G401 (cell line): Measurements from ENCODE around the gene ARMC6. TPM values are rescaled to one million over a fixed set of nuclear protein-coding genes. Genes with fewer than 3 reads are reported as not detected.
"Not testable (repeated sequence)": the region's sequence is repeated elsewhere in the genome, so short reads cannot be mapped to it uniquely, and the experiment has no call there.

Source experiments
- DNase-seq: peaks from one replicate; pipeline ENCODE4 v3.0.0-alpha.2; 2015; ENCODE audit warnings: low spot score
- in situ Hi-C: cut with HindIII; loops from 2 replicates; pipeline ENCODE4 v1.10.0; 2016; ENCODE audit warnings: low sequenced_read_pairs, mixed read lengths
- total RNA-seq: library from RNA; depleted of rRNA; stranded (reverse); fragments of >200 nt; shearing (Covaris generic); gene quantifications from 2 replicates; pipeline ENCODE4 v1.2.3, GENCODE V29; 2014; rRNA removed

The ARMC6 gene
- total RNA-seq, 1 experiment from 2014 or later: 90.0 TPM

DNA sequence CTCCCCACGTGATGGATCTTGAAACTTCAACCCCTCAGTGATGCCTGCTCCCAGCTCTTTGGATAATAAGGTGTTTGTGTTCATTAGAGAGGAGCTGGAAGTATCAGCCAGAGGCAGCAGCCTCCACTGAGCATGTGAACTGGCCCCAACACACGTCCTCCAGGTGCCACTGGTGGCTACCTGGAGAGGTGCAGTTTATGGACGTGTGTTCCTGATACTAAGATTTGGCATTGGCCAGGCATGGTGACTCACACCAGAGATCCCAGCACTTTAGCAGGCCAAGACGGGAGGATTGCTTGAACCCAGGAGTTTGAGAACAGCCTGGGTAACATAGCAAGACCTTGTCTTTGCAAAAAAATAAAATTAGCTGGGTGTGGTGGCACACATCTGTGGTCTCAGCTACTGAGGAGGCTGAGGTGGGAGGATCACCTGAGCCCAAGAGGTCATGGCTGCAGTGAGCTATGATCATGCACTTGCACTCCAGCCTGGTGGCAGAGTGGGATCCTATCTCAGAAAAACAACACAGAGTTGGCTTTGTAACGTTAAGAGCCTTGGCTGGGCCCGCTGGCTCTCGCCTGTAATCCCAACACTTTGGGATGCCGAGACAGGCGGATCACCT is 64.8 kb downstream of the ARMC6 start:
- in situ Hi-C loops: no loop called here
- DNase-seq: no peak

DNA sequence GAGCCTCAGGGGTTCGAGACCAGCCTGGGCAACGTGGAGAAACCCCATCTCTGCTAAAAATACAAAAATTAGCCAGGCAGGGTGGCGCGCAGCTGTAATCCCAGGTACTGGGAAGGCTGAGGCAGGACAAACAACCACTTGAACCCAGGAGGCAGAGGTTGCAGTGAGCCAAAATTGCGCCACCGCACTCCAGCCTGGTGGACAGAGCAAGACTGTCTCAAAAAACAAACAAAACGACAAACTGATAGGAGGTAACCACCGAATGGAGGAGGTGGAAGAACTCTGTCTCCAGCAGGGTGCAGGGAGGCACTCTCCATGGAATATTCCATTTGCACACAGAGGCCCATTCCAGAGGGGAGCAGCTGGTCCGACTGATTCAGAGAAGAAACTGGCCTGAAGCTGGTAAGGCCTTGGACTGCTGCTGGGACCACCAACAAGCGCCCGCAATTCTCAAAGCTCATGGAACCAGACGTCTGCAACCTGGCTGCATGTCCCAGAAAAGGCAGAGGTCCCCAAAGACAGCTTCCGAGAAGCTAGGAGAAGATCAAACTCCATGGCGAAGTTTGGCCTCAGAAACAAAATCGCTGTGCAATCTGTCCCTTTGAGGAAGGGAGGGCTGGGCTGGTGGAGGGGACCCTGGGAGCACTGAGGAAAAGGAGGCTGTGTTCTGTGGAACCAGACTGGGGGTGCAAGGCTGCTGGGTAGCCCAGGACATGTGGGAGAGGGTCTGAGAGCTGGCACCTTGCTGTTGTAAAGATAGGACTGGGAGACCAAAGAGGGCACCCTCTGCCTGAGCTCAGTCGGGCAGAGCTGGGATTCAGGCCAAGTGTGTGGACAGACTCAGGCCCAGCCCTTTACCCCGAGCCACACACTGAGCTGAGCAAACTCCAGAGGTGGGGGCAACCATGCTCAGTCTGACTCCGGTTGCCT is 65.6 kb downstream of the ARMC6 start:
- DNase-seq: no peak
- in situ Hi-C loops: no loop called here

DNA sequence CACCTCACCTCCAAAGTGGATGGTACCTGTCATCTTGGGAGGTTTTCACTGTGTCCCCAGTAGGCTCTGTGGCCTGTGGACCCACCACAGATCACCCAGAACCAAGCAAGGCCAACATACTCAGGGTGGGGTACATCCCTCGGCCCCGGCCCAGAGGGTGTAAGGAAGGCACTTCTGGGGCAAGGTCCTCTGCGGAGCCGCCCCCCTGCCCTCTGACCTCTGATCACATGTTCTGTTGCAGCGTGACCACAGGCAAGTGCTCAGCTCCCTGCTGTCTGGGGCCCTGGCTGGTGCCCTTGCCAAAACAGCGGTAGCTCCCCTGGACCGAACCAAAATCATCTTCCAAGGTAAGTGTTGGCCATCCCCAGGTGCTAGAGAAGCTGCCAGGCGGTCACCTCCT is 68.1 kb downstream of the ARMC6 start:
- no peak for DNase-seq
- in situ Hi-C loops: no loop called here

DNA sequence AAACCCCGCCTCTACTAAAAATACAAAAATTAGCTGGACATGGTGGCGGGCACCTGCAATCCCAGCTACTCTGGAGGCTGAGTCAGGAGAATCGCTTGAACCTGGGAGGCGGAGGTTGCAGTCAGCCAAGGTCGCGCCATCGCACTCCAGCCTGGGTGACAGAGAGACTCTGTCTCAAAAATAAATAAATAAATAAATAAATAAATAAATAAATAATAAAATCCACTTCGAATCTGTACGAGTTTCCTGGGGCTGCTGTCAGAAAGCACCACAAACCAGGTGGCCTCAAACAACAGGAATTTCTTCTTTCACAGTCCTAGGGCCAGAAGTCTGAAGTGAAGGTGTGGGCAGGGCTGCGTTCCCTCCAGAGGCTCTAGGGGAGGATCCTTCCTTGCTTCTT is 69.2 kb downstream of the ARMC6 start:
- in situ Hi-C loops, DNase-seq: not testable (repeated sequence)

DNA sequence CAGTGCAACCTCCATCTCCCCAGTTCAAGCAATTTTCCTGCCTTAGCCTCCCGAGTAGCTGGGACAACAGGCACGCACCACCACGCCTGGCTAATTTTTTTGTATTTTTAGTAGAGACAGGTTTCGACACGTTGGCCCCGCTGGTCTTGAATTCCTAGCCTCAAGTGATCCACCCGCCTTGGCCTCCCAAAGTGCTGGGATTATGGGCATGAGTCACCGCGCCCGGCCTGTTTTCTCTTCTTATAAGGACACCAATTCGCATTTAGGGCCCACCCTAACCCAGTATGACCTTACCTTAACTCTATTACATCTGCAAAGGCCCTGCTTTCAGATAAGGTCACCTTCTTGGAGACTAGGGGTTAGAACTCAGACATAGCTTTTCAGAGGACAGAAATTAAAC is 69.8 kb downstream of the ARMC6 start:
- DNase-seq: no peak
- in situ Hi-C loops: no loop called here

DNA sequence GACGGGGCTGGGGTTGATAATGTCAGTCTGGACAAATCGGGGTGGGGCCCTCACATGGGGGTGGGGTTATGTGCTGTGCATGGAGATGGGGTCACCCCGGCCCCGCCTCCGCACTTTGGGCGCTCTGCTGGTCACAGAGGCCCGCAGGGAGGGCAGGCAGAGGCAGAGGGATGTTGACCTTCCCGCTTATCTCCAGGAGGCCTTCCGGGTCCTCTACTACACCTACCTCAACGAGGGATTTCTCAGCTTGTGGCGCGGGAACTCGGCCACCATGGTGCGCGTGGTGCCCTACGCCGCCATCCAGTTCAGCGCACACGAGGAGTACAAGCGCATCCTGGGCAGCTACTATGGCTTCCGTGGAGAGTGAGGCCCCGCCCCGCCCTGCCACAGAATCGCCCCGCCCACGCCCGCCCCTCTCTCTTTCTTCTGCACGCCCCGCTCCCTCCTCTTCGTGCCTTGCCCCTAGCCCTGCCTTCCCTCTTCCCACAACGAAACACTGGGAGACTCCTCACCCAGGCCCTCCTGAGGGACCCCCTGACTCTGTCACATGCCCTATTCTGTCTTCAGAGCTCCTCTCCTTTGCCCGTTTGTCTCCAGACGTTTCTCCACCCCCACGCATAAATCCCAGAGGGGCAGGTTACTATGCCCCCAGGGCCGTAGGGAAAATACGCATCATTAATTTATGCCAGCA is 72.1 kb downstream of the ARMC6 start:
- in situ Hi-C loops: no loop called here
- DNase-seq: no peak

DNA sequence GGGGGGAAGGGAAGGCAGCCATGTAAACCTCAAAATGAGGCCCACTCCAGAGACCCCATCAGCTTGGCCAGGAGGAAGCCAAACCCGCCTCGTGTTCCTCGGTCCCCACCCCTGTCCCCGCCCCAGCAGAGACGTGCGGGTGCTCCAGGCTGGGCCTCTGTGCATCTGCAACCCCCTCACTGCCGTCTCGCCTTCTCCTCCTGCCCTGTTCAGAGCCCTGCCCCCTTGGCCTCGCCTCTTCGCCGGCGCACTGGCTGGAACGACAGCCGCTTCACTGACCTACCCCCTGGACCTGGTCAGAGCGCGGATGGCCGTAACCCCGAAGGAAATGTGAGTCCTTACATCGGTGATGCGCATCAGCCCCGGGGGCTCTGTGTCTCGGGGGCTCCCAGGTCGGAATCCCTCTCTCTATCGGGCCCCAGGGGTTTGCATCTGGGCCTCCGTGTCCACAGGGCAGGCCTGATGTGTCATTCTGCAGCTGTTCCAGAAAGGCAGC is 72.7 kb downstream of the ARMC6 start:
- DNase-seq: no peak
- in situ Hi-C loops: no loop called here

DNA sequence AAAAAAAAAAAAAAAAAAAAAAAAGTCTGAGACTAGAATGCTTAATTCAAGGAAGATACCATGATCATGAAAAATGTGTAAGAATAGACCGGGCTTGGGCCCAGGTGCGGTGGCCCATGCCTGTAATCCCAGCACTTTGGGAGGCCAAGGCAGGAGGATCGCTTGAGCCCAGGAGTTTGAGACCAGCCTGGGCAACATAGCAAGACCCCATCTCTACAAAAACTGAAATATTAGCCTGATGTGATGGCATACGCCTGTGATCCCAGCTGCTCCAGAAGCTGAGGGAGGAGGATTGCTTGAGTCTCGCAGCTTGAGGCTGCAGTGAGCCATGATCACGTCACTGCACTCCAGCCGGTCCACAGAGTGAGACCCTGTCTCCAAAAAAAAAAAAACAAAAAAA is 73.5 kb downstream of the ARMC6 start:
- in situ Hi-C loops, DNase-seq: not testable (repeated sequence)

DNA sequence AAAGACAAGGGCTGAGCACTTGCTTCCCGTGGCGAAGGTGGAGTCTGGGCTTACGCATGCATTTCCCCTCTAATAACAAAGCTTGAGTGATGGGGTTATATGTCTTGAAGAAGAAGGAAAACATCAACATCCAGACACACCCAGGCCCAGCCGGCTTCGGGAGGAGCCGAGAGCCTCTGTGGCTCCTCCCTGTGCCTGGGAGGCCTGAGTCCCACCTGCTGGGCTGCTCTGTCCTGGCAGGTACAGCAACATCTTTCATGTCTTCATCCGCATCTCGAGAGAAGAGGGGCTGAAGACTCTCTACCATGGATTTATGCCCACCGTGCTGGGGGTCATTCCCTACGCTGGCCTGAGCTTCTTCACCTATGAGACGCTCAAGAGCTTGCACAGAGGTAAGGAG is 74.3 kb downstream of the ARMC6 start:
- in situ Hi-C loops: no loop called here

More for the DNA sequence above, 74.3 kb downstream of the ARMC6 start:
- DNase-seq: no peak

Other genes with a start within 250 kb of the ARMC6 start
- gene COMP, start 242.3 kb upstream of the ARMC6 start, total RNA-seq: 0.49 and 0.54 TPM in 2 replicates
- gene UPF1, start 201.6 kb upstream of the ARMC6 start, total RNA-seq: 104 and 111 TPM in 2 replicates
- 10.5 and 13.1 TPM in 2 replicates for gene CERS1, start 137.4 kb upstream of the ARMC6 start, total RNA-seq
- 410 and 516 TPM in 2 replicates for gene COPE, start 114.2 kb upstream of the ARMC6 start, total RNA-seq
- 64.6 and 77.8 TPM in 2 replicates for gene DDX49, start 113.9 kb upstream of the ARMC6 start, total RNA-seq
- 25.0 and 57.7 TPM in 2 replicates for gene HOMER3, start 92.4 kb upstream of the ARMC6 start, total RNA-seq
- gene SUGP2, start 86 bp upstream of the ARMC6 start, total RNA-seq: 37.5 and 62.9 TPM in 2 replicates
- 2.3 and 3.0 TPM in 2 replicates for gene SLC25A42, start 30.4 kb downstream of the ARMC6 start, total RNA-seq
- gene TMEM161A, start 104.9 kb downstream of the ARMC6 start, total RNA-seq: 58.0 and 60.2 TPM in 2 replicates
- 2.9 TPM in 1 of 2 replicates, not detected in the other for gene MEF2B, start 136.7 kb downstream of the ARMC6 start, total RNA-seq
- gene BORCS8, start 158.5 kb downstream of the ARMC6 start, total RNA-seq: 21.4 and 30.2 TPM in 2 replicates
- 131 and 162 TPM in 2 replicates for gene RFXANK, start 158.7 kb downstream of the ARMC6 start, total RNA-seq
- 19.1 and 22.2 TPM in 2 replicates for gene NR2C2AP, start 169.8 kb downstream of the ARMC6 start, total RNA-seq
- gene NCAN, start 178.4 kb downstream of the ARMC6 start, total RNA-seq: 0.37 TPM in 1 of 2 replicates, not detected in the other
- gene TM6SF2, start 239.7 kb downstream of the ARMC6 start, total RNA-seq: 2.2 TPM in 1 of 2 replicates, not detected in the other